NB4 (cell line): Measurements from ENCODE around the gene MICU1.

Experiments used
- MYC ChIP-seq: IDR thresholded peaks from 2 replicates; pipeline ENCODE4 v1.6.1; 2011; ENCODE audit warnings: low read depth, low read length
- POLR2A ChIP-seq: IDR thresholded peaks from 2 replicates; pipeline ENCODE4 v1.6.1; 2011; ENCODE audit warnings: mild to moderate bottlenecking; ENCODE audit not compliant: insufficient read length; ENCODE audit errors: extremely low read depth
- TF ChIP-seq, protein P1 (sequence below): IDR thresholded peaks from one replicate; pipeline ENCODE4 v1.5.1; 2012; ENCODE audit warnings: low read depth, low read length
- TF ChIP-seq, protein P2 (sequence below): IDR thresholded peaks from 2 replicates; pipeline ENCODE4 v1.6.1; 2011; ENCODE audit warnings: low read depth, low read length

DNA sequence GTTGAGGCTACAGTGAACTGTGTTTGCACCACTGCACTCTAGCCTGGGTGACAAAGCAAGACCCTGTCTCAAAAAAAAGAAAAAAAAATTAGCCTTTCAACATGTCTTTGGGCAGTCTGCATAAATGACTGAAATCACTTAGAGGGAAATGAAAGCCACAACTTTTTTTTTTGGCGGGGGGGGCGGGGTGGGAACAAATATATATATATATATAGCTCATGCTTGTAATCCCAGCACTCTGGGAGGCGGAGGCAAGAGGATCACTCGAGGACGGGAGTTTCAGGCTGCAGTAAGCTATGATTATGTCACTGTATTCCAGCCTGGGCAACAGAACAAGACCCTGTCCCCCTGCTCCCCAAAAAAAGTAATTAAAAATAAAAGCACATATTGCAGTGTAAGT lies 23.4 kb upstream of the MICU1 start:
- TF ChIP-seq, protein P1, sequence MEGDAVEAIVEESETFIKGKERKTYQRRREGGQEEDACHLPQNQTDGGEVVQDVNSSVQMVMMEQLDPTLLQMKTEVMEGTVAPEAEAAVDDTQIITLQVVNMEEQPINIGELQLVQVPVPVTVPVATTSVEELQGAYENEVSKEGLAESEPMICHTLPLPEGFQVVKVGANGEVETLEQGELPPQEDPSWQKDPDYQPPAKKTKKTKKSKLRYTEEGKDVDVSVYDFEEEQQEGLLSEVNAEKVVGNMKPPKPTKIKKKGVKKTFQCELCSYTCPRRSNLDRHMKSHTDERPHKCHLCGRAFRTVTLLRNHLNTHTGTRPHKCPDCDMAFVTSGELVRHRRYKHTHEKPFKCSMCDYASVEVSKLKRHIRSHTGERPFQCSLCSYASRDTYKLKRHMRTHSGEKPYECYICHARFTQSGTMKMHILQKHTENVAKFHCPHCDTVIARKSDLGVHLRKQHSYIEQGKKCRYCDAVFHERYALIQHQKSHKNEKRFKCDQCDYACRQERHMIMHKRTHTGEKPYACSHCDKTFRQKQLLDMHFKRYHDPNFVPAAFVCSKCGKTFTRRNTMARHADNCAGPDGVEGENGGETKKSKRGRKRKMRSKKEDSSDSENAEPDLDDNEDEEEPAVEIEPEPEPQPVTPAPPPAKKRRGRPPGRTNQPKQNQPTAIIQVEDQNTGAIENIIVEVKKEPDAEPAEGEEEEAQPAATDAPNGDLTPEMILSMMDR, result no peak
- TF ChIP-seq POLR2A (no peak), MYC (no peak)
- TF ChIP-seq, protein P2, sequence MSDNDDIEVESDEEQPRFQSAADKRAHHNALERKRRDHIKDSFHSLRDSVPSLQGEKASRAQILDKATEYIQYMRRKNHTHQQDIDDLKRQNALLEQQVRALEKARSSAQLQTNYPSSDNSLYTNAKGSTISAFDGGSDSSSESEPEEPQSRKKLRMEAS, result no peak
